Breast epithelium (tissue), 3 donors: ENCODE results near the gene KMO.

Experiments
- POLR2AphosphoS5 ChIP-seq, 3 donors: sonication (generic); formaldehyde crosslinking; IDR thresholded peaks; one replicate each; pipeline ENCODE4 v1.6.1; 2017; ENCODE audit warnings: antibody characterized with exemption in 3 of 3
- TF ChIP-seq, protein P1 (sequence below), 3 donors: fragments of 450-650 bp; IDR thresholded peaks; one replicate each; pipeline ENCODE4 v1.5.1; 2016 to 2017; ENCODE audit warnings: antibody characterized with exemption in 3 of 3, mild to moderate bottlenecking in 3 of 3, moderate library complexity in 3 of 3

DNA sequence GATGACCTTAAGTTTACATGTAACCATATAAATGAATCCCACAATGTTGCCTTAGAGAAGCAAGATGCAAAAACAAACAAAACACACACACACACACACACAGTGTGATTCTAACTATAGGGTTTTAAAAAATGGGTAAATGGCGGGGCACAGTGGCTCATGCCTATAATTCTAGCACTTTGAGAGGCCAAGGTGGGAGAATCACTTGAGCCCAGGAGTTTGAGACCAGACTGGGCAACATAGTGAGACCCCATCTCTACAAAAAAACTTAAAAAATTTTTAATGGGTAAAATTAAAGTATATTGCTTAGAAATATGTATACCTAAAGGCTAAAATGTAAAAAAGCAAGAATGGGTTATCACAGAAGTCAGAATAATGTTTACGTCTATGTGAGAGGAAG is 15.8 kb downstream of the KMO start:
- TF ChIP-seq, protein P1, sequence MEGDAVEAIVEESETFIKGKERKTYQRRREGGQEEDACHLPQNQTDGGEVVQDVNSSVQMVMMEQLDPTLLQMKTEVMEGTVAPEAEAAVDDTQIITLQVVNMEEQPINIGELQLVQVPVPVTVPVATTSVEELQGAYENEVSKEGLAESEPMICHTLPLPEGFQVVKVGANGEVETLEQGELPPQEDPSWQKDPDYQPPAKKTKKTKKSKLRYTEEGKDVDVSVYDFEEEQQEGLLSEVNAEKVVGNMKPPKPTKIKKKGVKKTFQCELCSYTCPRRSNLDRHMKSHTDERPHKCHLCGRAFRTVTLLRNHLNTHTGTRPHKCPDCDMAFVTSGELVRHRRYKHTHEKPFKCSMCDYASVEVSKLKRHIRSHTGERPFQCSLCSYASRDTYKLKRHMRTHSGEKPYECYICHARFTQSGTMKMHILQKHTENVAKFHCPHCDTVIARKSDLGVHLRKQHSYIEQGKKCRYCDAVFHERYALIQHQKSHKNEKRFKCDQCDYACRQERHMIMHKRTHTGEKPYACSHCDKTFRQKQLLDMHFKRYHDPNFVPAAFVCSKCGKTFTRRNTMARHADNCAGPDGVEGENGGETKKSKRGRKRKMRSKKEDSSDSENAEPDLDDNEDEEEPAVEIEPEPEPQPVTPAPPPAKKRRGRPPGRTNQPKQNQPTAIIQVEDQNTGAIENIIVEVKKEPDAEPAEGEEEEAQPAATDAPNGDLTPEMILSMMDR (IDR thresholded peaks at IDR 0.05): no peak
- no peak for TF ChIP-seq POLR2AphosphoS5 (IDR thresholded peaks at IDR 0.05)
